ENCODE results near the gene PHB1. TPM values are rescaled to one million over a fixed set of nuclear protein-coding genes. Genes with fewer than 3 reads are reported as not detected.

The PHB1 gene
- total RNA-seq, result 248 and 256 TPM in 2 replicates
- long read RNA-seq, transcript PHB-201 (7 exons, 1,832 nt), result major isoform, 449 of 505 reads
- long read RNA-seq, transcript PHB-214 (8 exons, 1,952 nt), result minor isoform, 14 of 505 reads
- long read RNA-seq, transcript PHB-215 (7 exons, 1,908 nt), result minor isoform, 13 of 505 reads
- long read RNA-seq, partial matches to known transcripts, result 19 of 505 reads
- long read RNA-seq, other reads (novel, unspliced or antisense), result 9 of 505 reads

DNA sequence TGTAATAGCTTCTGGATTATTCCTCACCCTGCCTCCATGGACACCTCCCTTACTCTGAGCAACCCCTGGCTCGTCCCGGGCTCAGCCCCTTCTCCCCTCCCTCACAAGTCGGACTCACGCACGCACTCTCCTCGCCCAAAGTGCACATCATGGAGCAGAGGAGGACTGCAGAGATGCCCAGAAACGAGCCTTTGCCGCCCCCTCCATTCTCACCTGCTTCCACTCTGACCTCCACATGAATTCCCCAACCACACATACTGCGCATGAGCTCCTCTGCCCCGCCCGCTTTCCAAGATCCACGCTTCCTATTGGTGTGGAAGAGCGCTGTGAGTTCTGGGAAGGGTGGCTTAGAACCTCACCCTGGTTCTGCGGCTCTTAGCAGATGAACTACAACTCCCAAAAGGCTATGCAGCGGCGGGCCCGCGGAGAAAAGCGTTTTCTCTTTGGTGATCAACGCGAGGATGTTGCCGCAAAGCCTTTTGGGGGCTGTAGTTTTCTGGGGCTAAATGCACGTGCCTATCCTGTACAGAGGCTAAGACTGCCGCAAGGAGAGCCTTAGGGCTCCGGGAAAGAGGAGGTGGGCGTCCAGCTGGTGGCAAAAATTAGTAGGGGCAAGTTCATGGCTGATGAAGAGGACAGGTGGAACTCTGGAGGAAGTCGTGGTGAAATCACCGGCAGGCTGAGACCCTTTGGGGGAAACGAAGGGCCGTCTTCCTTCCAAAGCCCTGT lies at the start of gene PHB1:
PHB1 (minus strand) TSS at position 261 of the 729 bp plus-strand sequence. CDS start 1,618 bp downstream, outside the sequence.
- H3K27me3 Mint-ChIP-seq (ENCODE audit: low read depth), result no peaks in the 10 kb centered on the region
- H3K9me3 Mint-ChIP-seq, result peaks cover 5% of the 10 kb centered on the region
- H3K4me1 Mint-ChIP-seq, result peaks cover 20% of the 10 kb centered on the region
- peak; percentile 89 for DNase-seq (ENCODE audit: low read depth, low spot score)
- H3K4me3 Mint-ChIP-seq, result peak within 1 kb of the TSS; percentile 96
- H3K36me3 Mint-ChIP-seq (ENCODE audit: low read depth), result peaks cover 4% of the 10 kb centered on the region
- no peak for TF ChIP-seq CTCF (conservative IDR thresholded peaks at IDR 0.05)
- H3K27ac Mint-ChIP-seq (ENCODE audit: unreplicated experiment), result peak within 1 kb of the TSS; percentile 90

DNA sequence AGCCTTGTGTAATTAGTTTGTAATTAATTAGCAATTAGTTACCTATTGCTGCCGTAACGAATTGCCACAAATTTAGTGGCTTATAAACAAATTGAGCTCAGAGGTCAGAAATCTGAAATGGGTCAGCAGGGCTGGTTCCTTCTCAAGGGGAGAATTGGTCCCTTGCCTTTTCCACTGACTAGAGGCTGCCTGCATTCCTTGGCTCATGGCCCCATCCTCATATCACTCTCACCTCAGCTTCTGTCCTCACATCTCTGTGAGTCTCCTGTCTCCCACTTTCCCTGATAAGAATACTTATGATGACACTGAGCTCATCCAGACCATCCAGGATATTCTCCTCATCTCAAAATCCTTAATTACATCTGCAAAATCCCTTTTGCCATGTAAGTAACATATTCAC lies 49.4 kb upstream of the PHB1 start:
- no peak overlapping the region for H3K27ac Mint-ChIP-seq (ENCODE audit: unreplicated experiment)
- peaks cover 3% of the 10 kb centered on the region for H3K9me3 Mint-ChIP-seq
- H3K36me3 Mint-ChIP-seq (ENCODE audit: low read depth), result no peaks in the 10 kb centered on the region
- peaks cover 10% of the 10 kb centered on the region for H3K27me3 Mint-ChIP-seq (ENCODE audit: low read depth)
- H3K4me1 Mint-ChIP-seq, result peaks cover 41% of the 10 kb centered on the region
- no peak overlapping the region for H3K4me3 Mint-ChIP-seq
- no peak for TF ChIP-seq CTCF (conservative IDR thresholded peaks at IDR 0.05)
- no peak for DNase-seq (ENCODE audit: low read depth, low spot score)

DNA sequence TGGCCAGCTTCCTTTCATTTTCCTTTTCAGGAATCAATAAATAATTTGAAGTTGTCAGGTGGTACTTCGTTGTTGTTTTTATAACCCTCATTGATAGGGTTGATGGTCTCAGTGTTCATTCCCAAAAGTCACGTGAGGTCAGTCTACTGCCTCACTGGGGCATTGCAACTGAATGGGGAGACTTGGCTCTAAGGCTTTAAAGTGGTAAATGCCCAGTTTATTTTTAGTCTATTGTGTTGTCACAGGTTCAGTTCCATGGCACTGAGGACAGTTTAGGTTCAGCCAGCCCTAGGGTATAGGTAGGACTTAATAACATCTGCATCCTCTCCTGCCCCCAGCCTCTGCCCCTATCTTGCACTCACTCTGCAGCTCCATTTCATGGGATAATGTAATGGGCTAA lies 46.9 kb upstream of the PHB1 start:
- peaks cover 3% of the 10 kb centered on the region for H3K27me3 Mint-ChIP-seq (ENCODE audit: low read depth)
- H3K4me3 Mint-ChIP-seq, result no peak overlapping the region
- TF ChIP-seq CTCF (conservative IDR thresholded peaks at IDR 0.05), result no peak
- no peak overlapping the region for H3K27ac Mint-ChIP-seq (ENCODE audit: unreplicated experiment)
- DNase-seq (ENCODE audit: low read depth, low spot score), result no peak
- no peaks in the 10 kb centered on the region for H3K36me3 Mint-ChIP-seq (ENCODE audit: low read depth)
- H3K9me3 Mint-ChIP-seq, result peaks cover 3% of the 10 kb centered on the region
- H3K4me1 Mint-ChIP-seq, result peaks cover 45% of the 10 kb centered on the region

DNA sequence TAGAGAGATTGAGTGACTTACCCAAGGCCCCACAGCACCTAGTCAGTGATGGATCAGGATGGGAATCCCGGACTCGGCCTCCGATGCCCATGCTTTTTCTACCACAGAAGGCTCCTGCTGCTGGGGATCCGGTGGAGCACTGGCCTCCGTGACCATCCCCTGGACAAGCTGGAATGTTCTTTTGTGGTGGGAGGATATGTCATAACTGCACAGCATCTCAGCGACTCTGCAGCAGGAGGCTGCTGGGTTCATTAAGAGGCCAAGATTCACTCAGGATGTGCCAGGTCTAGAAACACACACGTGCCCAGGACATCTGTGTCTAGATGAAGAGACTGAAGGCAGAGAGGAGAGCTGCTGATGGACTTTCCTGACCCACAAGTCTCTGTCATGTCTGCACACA lies 45.7 kb upstream of the PHB1 start:
- peaks cover 3% of the 10 kb centered on the region for H3K9me3 Mint-ChIP-seq
- H3K27ac Mint-ChIP-seq (ENCODE audit: unreplicated experiment), result peak overlapping the region; percentile 16
- TF ChIP-seq CTCF (conservative IDR thresholded peaks at IDR 0.05), result no peak
- no peak overlapping the region for H3K4me3 Mint-ChIP-seq
- peaks cover 47% of the 10 kb centered on the region for H3K4me1 Mint-ChIP-seq
- H3K27me3 Mint-ChIP-seq (ENCODE audit: low read depth), result peaks cover 3% of the 10 kb centered on the region
- no peak for DNase-seq (ENCODE audit: low read depth, low spot score)
- H3K36me3 Mint-ChIP-seq (ENCODE audit: low read depth), result no peaks in the 10 kb centered on the region

- H3K27me3 Mint-ChIP-seq (ENCODE audit: low read depth), result peaks cover 3% of the 10 kb centered on the region
- no peak for TF ChIP-seq CTCF (conservative IDR thresholded peaks at IDR 0.05)
- H3K4me3 Mint-ChIP-seq, result no peak overlapping the region
- no peak for DNase-seq (ENCODE audit: low read depth, low spot score)
- H3K36me3 Mint-ChIP-seq (ENCODE audit: low read depth), result no peaks in the 10 kb centered on the region
- H3K4me1 Mint-ChIP-seq, result peaks cover 46% of the 10 kb centered on the region
- H3K9me3 Mint-ChIP-seq, result peaks cover 3% of the 10 kb centered on the region
- H3K27ac Mint-ChIP-seq (ENCODE audit: unreplicated experiment), result no peak overlapping the region
Measured at GRCh38 chr17:49459401-49459984, 44.8 kb upstream of the PHB1 start.

Data from neural crest cell (in vitro differentiated cells).